ENCODE results near the gene CDH8. TPM values are rescaled to one million over a fixed set of nuclear protein-coding genes. Genes with fewer than 3 reads are reported as not detected.

CDH8 gene
- total RNA-seq, 2 experiments from 2014 or later: not detected

DNA sequence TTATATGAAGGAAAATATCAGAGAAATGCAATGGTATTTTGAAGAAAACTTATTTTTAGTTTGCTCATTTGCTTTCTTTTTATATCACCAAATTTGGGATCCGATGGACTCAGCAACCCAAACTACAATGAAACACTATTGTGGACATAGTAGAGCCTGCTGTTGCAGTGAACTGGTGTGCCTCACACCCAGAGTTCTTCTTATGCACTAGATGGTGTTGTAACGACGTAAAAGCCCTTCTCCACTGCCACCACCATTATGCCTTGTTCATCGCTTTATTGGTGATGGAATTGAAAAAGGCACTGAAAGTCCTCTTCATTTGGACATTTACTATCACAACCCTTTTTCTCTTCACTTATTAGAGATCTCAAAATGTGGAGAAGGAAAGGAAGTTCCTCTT is 381.3 kb downstream of the CDH8 start:
- Mint-ChIP-seq H3K4me3 (no peak overlapping the region), H3K9me3 (ENCODE audit: low read depth) (peaks cover 23% of the 10 kb centered on the region), H3K36me3 (ENCODE audit: low read depth) (no peaks in the 10 kb centered on the region), H3K27me3 (no peaks in the 10 kb centered on the region), H3K27ac (no peak overlapping the region), H3K4me1 (no peaks in the 10 kb centered on the region)
- no peak for DNase-seq
- intact Hi-C loops (cut with DNase I, micrococcal nuclease): no loop called here
- ChIA-PET POLR2A (no interaction called here), CTCF (no interaction called here)
- ATAC-seq: no peak

DNA sequence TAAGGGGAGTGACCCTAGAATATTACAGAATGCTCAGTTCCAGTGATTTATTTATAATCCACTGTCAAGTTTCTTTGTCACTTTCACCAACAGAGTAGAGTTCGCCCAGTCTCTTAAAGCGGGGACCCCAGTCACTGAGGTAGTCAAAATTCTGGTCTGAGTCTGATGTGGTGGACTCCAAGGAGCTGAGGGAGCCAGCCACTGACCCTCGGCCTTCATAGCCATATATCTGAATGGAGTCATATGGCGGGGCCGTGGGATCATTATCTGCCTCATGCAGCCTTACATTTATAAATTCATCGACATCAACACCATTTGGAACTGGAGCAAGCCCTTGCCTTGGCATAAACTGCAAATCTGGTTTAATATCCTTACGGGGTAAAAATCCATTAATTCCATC is 382.7 kb downstream of the CDH8 start:
- Mint-ChIP-seq H3K4me3 (no peak overlapping the region), H3K4me1 (no peaks in the 10 kb centered on the region), H3K27me3 (no peaks in the 10 kb centered on the region), H3K36me3 (ENCODE audit: low read depth) (no peaks in the 10 kb centered on the region), H3K9me3 (ENCODE audit: low read depth) (peaks cover 17% of the 10 kb centered on the region), H3K27ac (no peak overlapping the region)
- POLR2A ChIA-PET: no interaction called here
- CTCF ChIA-PET: no interaction called here
- intact Hi-C loops (cut with DNase I, micrococcal nuclease): no loop called here
- ATAC-seq: no peak
- no peak for DNase-seq

GRCh38 chr16:61645561-61645960 is 390.7 kb downstream of the CDH8 start:
- DNase-seq (no peak), ATAC-seq (no peak)
- Mint-ChIP-seq H3K4me3 (no peak overlapping the region), H3K27me3 (no peaks in the 10 kb centered on the region), H3K27ac (no peak overlapping the region), H3K36me3 (ENCODE audit: low read depth) (no peaks in the 10 kb centered on the region), H3K4me1 (no peaks in the 10 kb centered on the region), H3K9me3 (ENCODE audit: low read depth) (peaks cover 21% of the 10 kb centered on the region)
- intact Hi-C loops (cut with DNase I, micrococcal nuclease): loop anchor here in 1 of 2 experiments (10.0 kb wide), 1 partner anchor 59 kb away; no protein-coding TSS in a partner anchor
- ChIA-PET CTCF (no interaction called here), POLR2A (no interaction called here)

- Mint-ChIP-seq H3K9me3 (ENCODE audit: low read depth) (peaks cover 22% of the 10 kb centered on the region), H3K4me1 (no peaks in the 10 kb centered on the region), H3K27ac (no peak overlapping the region), H3K36me3 (ENCODE audit: low read depth) (no peaks in the 10 kb centered on the region), H3K27me3 (no peaks in the 10 kb centered on the region), H3K4me3 (no peak overlapping the region)
- intact Hi-C loops (cut with DNase I, micrococcal nuclease): loop anchor here in 1 of 2 experiments (10.0 kb wide), 1 partner anchor 60 kb away; no protein-coding TSS in a partner anchor
- ChIA-PET CTCF (no interaction called here), POLR2A (no interaction called here)
- DNase-seq (no peak), ATAC-seq (no peak)
These were observed 391.5 kb downstream of the CDH8 start for GRCh38 chr16:61644736-61645135.

DNA sequence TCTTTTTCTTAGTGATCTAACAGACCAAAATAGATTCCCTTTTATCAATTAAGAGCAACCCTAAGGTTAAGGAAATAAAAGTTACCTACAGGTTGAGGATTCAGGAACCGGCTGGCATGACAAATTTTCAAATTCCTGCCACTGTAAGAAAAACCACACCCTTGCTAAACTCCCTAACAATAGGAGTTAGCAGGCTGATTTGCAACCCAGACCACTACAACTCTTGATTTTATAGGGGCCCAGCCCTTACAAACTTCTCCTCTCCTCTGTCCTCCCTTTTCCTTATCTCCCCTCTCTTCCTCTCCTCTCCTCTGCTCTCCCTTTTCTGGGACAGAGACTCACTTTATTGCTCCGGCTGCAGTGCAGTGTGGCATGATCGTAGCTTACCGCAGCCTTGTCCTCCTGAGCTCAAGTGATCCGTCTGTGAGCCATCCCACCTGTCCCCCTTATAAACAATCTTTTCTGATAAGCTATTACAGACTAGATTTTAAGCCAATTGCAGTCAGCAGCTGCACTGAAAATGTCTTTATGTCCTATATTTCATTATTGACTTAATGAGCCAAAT is 418.9 kb downstream of the CDH8 start:
- Mint-ChIP-seq H3K4me1 (no peaks in the 10 kb centered on the region), H3K27ac (no peak overlapping the region), H3K36me3 (ENCODE audit: low read depth) (no peaks in the 10 kb centered on the region), H3K4me3 (no peak overlapping the region), H3K27me3 (no peaks in the 10 kb centered on the region), H3K9me3 (ENCODE audit: low read depth) (peaks cover 7% of the 10 kb centered on the region)
- intact Hi-C loops (cut with DNase I, micrococcal nuclease): no loop called here
- POLR2A ChIA-PET: no interaction called here
- no peak for DNase-seq
- CTCF ChIA-PET: no interaction called here
- ATAC-seq: no peak

DNA sequence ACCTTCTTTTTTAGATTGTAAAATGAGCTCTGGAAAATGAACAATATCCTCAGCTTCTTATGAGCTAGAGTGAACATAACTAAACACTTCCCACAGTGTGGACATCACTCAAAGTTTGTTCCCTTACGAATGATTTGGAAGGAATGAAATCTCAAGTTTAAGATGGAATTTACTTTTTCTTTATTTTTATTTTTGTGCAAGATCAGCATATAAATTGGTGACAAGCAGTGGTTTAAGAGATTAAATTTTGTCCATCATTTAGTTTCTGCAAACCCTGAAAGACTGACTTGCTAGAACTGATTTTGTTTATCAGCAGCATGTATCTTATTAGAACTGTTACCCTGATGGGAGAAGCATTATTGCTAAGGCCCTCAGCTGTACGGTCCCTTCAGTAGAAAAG is 420.1 kb downstream of the CDH8 start:
- Mint-ChIP-seq H3K27ac (no peak overlapping the region), H3K4me1 (no peaks in the 10 kb centered on the region), H3K9me3 (ENCODE audit: low read depth) (peaks cover 7% of the 10 kb centered on the region), H3K27me3 (no peaks in the 10 kb centered on the region), H3K4me3 (no peak overlapping the region), H3K36me3 (ENCODE audit: low read depth) (no peaks in the 10 kb centered on the region)
- POLR2A ChIA-PET: no interaction called here
- intact Hi-C loops (cut with DNase I, micrococcal nuclease): no loop called here
- DNase-seq: no peak
- CTCF ChIA-PET: no interaction called here
- no peak for ATAC-seq

- Mint-ChIP-seq H3K9me3 (ENCODE audit: low read depth) (peaks cover 11% of the 10 kb centered on the region), H3K27me3 (no peaks in the 10 kb centered on the region), H3K4me3 (no peak overlapping the region), H3K36me3 (ENCODE audit: low read depth) (no peaks in the 10 kb centered on the region), H3K4me1 (no peaks in the 10 kb centered on the region), H3K27ac (no peak overlapping the region)
- ChIA-PET POLR2A (no interaction called here), CTCF (interaction anchor here (0.6 kb wide), 1 partner anchor 887 kb away, joined by 3 read pairs; no protein-coding TSS in a partner anchor)
- ATAC-seq: no peak
- intact Hi-C loops (cut with DNase I, micrococcal nuclease): loop anchor here in 1 of 2 experiments (5.0 kb wide), 1 partner anchor 50 kb away; no protein-coding TSS in a partner anchor
- DNase-seq: no peak
These were observed 424.3 kb downstream of the CDH8 start for GRCh38 chr16:61611847-61612491.

- ChIA-PET CTCF (no interaction called here), POLR2A (no interaction called here)
- intact Hi-C loops (cut with DNase I, micrococcal nuclease): no loop called here
- no peaks in the 10 kb centered on the region for H3K36me3 Mint-ChIP-seq (ENCODE audit: low read depth)
- no peak overlapping the region for H3K4me3 Mint-ChIP-seq
- DNase-seq (no peak), ATAC-seq (no peak)
- H3K9me3 Mint-ChIP-seq (ENCODE audit: low read depth): peaks cover 19% of the 10 kb centered on the region
- no peaks in the 10 kb centered on the region for H3K4me1 Mint-ChIP-seq
- no peaks in the 10 kb centered on the region for H3K27me3 Mint-ChIP-seq
- no peak overlapping the region for H3K27ac Mint-ChIP-seq
These were observed 429.7 kb downstream of the CDH8 start for GRCh38 chr16:61606581-61606980.

Measured in activated CD4-positive, alpha-beta T cell treated with anti-CD3 and anti-CD28 coated beads for 36 hours (primary cell).